ENCODE measurements around the gene KRT28.

GRCh38 chr17:40832840-40833239 is 33.1 kb upstream of the KRT28 start:
- no peak for TF ChIP-seq TCF7L2 (IDR thresholded peaks at IDR 0.05; ENCODE audit: low read depth, low read length)
- TF ChIP-seq CTCF (IDR thresholded peaks at IDR 0.05), result no peak
- TF ChIP-seq POLR2AphosphoS5 (IDR thresholded peaks at IDR 0.05; ENCODE audit: low read depth, low read length), result no peak

Data from Panc1 (cell line).